ENCODE results near the gene TMEM242.
"Not testable (repeated sequence)": the region's sequence is repeated elsewhere in the genome, so short reads cannot be mapped to it uniquely, and the experiment has no call there.

TMEM242 gene

DNA sequence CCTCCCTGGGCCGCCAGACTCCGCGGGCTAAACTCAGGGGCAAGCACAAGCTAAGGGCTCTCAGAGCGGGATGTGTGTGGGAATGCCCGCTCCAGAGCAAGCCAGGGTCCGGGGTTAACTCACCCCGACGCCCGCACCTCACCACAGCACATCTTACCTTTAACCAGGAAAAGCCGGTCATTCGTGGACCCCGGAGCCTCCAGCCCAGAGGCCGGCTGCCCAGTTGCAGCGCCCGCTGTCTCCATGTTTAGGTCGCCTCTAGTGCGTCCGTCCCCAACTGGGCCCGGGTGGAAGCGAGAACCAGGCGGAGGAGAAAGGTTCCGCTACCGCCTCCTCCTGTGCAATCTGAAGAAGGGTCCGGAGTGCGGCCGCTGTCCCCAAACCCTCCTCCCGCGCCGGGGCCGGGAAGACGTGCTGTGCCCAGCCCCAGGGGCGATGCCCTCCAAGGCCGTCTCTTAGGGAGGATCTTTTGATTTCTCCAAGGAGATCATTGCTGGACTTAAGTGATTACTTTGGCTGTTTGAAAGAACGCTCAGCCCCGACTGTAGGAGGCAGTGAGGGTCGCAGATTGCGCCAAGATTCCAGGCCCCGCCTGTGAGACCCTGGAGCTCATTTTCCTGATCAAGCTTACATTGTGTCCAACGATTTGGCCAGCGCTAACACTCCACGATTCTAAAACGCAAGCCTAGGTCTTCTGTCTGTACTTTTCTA is at the start of gene TMEM242:
TSS of gene TMEM242 (minus strand) at position 265 of the 711 bp plus-strand sequence. CDS start at position 245, 20 bp downstream.
- peak; percentile 89 for DNase-seq (ENCODE audit: low spot score)

DNA sequence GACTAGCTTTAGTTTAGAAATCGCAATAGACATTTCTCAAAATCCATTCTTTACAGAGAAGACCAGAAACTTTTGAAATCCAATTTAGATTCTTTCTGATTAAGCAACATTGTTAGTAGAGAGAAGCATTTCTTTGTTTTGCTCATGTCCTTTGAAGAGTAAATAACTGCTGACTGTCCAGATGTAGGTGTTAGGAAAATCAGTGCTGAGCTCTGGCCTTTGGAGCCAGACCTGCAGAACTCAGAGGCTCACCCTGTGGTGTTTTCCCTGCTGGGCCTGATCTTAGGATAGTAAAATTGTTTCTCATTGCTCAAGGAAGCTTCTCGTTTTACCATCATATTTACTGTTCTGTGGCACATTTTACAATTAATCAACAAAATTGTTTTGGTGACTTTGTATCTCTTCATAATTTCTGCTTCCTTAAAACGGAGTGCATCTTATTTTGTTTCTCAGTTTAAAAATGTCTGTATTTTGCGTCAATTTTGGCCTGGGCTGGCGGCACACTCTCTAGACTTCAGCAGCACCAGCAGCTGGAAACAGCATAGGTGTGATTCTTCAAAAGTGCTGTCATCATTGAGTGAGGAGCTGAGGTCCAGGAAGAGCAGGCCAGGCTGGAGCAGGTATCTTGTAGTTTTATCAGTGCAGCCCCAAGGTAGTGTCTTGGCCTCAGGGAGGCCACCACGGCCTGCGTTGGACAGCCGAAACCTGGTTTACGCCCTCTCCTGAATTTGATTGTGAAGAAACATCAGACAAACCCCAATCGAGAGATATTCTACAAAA is 49.4 kb upstream of the TMEM242 start:
- no peak for DNase-seq (ENCODE audit: low spot score)

DNA sequence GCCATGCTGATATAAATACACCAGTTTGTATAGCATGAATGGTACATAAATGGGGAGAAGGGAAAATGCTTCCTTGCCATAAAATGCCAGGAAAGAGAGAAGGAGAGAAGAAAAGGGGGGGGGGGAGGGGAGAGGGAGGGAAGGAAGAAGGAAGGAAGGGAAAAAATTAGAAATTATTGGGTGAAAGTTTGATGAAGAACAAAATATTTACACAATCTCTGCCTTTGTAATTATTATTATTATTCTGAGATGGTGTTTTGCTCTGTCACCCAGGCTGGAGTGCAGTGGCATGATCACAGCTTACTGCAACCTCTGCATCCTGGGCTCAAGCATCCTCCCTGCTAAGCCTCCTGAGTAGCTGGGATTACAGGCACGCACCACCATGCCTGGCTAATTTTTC is 47.4 kb upstream of the TMEM242 start:
- no peak for DNase-seq (ENCODE audit: low spot score)

DNA sequence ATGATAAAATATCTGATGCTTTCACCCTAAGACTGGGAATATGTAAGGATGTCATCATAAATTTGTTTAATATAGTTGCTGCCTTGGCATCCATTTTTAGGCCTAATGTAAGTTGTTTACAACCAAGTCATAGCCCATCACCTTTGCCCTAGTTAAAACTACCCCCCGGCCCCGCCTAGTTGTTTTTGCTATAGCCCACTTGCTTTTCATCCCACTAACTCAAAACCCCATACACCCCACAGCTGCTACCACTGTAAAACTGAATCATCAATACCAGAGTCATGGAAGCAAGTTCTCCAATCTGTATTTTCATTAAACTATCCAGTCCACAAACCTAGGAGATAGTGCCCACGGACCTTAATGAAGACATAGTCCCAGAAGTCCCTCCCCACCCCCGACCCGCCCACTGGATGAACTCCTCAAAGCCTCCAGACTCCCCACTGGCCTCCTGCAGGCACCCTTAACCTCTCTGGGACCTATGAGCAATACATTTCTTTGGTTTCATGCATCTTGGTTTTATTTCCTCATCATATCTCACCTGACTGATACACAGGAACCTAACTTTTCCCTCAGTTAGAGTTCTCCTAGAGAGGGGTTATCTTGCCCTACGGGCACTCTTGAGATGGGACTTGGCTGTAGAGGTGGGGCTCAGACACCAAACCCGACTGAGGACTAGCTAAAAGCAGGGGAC is 45.2 kb upstream of the TMEM242 start:
- DNase-seq (ENCODE audit: low spot score), result no peak

DNA sequence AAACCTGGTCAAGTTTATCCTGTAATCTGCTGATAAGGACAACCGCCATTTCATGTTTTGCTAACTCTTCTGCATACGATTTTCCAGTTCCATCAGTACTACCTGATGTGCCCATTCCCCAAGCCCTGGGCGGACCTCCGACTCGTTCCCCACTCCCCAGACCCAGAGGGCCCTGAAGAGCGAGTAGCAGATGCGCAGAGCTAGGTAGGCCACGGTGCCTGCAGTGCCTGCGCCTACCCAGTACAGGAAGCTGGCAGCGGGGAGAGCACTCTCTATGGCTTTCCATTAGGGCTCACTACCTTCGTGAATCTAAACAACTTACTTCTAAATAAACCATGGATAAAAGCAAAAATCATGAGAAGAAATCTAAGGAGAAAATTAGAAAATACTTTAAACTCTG is 43.3 kb upstream of the TMEM242 start:
- DNase-seq (ENCODE audit: low spot score), result no peak

DNA sequence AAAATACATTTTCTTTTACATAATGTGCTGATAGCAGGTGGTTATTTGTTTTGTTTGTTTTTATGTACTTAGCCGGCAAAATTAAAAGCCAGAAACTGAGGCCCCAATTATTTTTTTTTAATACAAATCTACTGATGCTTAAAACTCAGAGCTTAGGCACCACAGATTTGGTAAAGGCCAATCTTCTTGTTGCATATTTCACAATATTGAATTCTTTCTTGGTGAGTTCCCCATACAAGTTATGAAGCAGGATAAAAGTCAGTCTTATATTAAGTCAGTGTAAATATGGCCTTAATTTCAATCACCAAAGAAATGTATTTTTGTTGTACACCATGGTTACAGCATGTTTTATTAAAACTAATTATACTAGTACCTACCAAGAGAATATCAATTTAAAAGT is 41.4 kb upstream of the TMEM242 start:
- DNase-seq (ENCODE audit: low spot score), result no peak

DNA sequence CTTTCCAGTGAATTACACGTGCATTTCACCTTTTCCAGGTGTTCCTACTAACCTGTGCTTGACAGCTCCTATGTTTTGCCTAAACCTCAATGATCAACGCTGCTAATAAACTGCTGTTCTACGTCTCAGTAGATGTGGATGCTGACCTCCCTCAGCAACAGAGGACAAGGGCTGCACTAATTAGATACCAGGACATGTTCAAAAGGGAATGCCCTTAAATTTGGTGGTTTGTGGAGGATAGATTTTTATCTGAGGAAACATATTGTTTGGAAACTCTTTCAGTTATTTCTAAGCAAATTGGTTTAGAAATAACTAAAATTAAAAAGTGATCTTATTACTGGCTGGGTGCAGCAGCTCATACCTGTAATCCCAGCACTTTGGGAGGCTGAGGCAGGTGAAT is 38.6 kb upstream of the TMEM242 start:
- no peak for DNase-seq (ENCODE audit: low spot score)

DNA sequence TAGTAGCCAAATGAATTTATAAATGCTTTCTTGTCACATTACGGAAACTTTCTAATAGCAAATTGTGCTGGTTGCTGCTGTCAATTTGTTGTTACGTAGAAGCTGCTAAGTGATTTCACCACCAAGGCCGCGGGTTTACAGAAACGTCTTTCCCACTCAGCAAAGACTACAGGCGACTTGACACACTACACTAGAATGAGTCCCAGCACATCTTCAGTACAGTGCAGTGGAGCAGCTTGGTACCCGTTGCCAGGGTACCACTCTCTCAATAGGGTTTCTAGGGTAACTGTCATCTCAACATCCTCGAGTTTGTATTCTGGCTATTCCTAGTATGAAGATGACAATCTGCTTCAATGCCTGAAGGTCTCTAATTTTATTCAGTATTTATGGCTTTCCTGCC is 35.0 kb upstream of the TMEM242 start:
- no peak for DNase-seq (ENCODE audit: low spot score)

DNA sequence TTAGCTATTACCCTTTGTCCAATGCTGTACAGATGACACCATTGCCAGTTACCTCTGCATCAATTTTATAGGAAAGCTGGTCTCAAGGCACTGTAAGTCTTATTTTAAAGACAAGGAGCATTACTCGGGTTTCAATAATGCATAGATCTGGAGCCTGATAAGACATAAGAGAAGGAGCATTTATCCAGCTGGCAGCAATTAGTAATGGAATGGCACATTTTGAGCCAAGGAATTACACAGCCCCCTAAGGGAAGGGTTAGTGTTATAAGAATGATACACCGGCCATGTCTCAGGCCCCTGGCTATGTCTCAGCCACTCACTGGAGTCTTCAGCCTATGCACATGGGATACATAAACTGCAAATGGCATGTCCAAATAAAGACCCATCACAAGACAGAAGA is 23.1 kb upstream of the TMEM242 start:
- DNase-seq (ENCODE audit: low spot score), result no peak

DNA sequence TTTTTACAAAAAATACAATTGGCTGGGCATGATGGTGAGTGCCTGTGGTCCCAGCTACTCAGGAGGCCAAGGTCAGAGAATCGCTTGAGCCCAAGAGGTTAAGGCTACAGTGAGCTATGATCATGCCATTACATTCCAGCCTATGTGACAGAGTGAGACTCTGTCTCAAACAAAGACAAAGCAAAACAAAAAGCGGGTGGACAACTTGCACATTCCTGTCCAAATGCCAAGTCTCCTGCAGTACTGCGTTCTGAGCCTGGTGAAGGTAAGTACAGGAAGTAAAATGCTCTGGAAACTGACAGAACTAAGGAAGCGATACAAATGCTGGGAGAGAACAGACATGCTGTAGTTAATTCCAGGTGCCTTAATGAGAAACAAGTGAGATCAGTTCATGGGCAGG is 20.4 kb upstream of the TMEM242 start:
- DNase-seq (ENCODE audit: low spot score), result no peak

DNA sequence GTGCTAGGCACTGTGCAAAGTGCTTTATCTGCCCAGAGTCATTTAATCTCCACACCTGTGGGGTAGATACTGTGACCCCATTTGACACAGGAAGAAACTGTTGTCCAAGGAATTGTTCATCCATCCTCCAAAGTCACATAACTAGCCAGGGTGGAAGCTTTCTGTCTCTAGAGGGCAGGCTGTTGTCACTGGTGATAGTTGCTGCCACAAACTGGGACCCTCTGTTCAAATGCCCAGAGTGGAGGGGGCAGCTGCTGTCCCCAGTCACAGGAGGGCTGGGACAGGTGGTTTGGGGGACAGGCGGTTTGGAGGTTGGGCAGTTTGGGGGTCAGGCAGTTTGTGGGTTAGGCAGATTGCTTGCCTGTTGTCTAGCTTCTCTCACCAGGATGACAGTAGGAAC is 16.1 kb upstream of the TMEM242 start:
- DNase-seq (ENCODE audit: low spot score), result no peak

DNA sequence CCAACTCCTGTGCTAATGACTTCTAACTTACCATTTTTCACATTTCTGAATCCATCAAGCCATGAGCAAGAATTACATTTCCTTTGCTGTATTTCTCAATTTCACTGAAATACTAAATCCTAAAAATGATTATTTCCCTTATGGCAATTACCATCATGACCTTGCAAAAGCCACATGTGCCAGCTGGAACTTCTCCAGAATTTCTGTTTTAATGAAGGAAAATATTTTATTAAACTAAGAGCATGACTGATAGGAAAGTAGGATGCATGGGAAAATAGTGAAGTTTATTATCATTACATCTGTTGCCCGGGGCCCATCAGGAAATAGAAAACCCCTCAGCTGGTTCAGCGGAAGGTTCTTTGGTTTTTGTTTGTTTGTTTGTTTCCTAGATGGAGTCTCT is 14.4 kb upstream of the TMEM242 start:
- no peak for DNase-seq (ENCODE audit: low spot score)

DNA sequence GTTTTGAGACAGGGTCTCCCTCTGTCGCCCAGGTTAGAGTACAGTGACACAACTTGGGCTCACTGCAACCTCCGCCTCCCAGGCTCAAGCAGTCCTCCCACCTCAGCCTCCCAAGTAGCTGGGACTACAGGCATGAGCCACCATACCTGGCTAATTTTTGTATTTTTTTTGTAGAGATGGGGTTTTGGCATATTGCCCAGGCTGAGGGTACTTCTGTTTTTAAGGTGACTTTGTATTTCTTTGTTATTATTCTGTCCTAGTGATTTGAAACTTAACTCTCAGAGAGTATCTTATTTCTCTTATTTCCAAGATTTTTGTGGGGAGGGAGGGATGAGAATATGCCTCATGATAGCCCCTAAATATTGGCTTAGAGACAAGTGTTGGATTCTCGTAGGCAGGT is 14.0 kb upstream of the TMEM242 start:
- not testable (repeated sequence) for DNase-seq (ENCODE audit: low spot score)

DNA sequence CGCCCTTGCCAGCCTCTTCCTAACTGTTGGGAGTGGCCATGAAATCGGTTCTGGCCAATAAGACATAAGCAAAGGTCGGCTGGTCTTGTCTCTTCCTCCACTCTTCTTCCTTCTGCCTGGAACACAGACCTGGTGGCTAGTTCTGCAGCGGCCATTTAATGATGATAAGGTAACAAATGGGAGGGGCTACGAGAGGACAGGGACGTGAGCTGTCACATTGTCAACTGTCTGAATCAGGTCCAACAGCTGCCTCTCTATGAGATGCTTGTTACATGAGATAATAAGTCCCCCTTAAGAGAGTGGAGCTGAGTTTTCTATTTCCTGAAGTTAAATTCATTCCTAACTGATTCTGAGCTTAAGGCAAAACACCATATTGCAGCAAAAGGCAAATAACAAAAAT is 12.5 kb upstream of the TMEM242 start:
- DNase-seq (ENCODE audit: low spot score), result no peak

DNA sequence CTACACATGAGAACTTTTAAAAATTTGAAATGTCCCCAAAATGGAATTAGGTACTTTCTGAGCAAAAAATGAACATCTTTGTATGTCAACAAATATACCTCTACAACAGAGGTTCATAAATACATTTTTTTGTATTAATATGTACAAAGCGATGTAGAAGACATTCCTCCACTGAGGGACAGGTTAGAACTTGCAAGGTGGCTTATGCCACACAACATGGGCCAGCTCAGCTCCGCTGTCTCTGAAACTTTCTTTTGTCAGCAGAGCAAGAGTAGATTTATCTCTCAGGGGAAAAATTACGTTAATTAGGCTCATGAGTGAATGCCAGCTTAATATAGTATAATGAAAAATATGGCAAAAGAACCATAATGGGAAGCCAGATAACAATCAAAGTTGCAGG is 10.6 kb upstream of the TMEM242 start:
- DNase-seq (ENCODE audit: low spot score), result no peak

DNA sequence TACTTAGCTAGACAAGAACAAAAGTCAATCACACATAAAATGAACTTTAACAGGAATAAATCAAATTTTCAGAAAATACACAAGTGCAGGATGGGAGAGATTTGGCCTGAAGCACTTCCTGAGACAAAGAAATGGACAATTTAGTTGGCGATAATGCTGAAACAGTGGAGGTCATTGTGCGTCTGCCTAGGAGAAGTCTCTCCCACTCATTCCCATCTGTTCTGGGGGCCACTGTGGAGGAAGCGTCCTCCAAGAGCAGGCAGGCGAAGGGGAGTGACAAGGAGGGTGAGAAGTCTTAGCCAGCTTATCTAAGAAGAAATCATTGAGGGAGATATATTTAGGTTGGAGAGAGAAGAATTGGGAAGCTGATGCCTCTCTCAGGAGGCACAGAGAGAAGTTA is 10.2 kb upstream of the TMEM242 start:
- no peak for DNase-seq (ENCODE audit: low spot score)

DNA sequence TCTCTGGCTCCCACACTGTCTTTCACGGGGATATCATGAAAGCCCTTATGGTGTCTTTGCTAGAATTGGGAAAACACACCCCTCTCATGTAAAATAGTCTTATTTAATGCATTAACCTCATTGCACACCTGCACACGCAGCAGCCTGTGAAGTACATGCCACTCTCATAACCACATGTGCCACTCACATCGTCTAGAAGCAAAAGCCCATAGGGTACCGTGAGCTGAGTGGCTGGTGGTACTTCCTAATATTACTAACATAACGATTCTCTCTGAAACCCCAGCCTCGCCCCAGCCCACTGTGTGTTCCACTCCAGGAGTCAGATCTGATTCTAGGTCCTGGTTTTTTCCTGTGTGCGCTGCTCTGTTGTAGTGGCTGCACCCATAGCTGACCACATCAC is 9.5 kb upstream of the TMEM242 start:
- DNase-seq (ENCODE audit: low spot score), result no peak

DNA sequence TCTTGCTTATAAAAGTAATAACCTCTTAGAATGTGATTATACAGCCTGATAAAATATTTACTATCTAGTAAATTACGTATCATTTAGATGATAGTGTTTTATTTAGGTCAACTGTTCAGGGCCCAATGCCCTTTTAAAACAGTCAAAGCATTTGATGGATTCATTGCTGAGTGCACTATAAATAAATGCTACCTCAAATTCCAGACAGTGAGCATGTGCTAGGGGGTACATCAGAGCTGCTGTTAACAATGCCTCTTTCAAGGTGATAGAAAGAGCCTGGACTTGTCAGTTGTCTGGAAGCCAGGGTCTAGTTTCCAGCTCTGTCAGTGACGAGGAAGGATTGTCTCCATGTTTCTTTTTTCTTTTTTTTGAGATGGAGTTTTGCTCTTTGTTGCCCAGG is 7.5 kb upstream of the TMEM242 start:
- DNase-seq (ENCODE audit: low spot score), result no peak

DNA sequence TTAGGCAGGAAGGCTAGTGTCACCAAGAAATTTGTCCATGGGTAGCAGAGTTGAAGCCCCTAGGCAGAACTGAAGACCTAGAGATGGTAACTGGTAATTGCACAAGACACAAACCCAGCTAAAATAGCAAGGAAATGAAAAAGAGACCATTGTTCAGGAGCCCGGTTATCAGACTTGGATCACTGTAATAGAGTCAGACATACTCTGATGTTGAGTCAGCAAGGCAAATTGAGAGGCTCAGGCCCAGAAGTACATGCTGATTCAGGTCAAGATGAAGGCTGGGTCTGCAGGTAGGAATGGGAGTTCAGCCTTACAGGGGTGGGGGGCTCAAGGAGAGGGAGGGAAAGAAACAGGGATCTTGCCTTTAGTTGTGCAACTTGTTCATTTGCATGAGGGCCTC is 6.5 kb upstream of the TMEM242 start:
- DNase-seq (ENCODE audit: low spot score), result no peak

DNA sequence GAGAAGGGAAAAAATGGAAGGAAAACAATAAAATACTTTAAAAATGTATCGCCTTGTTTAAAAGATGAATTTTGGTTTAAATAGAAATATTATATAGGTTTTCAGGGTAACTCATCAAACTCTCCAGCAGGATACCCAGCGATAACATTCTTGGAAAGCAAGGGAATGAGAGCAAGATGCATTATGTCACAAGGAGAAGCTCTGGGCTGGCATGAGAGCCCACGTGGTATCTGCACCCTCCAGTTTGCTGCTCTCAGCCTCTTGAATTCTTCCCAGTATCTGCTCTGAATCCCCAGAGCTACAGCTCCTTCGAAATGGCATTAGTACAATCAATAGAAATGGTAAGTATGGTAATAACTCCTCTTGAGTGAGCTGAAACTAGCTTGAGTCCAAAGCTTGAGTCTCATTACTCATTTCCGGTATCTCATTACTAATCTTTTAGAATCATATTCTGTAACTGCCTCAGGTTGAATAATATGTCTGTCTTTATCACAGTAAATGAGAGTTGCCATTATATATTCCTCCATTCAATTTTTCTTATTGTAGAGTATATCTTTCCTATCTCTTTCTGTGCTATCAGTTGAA is 4.9 kb upstream of the TMEM242 start:
- DNase-seq (ENCODE audit: low spot score), result no peak

DNA sequence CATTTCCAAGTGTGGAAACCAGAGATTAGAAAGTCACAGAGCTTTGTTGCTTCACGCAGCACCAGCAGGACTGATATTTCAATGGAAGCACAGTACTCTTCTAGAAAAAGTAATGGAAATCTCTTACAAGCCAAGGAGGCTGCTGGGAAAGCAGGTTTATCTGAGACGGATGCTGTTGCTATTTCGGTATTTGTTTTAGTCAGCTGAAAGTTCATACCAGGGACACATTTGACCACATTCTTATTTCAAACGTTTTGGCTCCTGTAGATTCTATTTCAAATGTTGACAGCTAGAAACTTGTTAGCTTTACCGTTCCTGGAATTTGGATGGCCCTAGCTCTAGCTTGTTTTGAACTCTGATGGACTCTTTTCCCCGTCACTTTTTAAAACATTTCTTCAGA is 3.7 kb upstream of the TMEM242 start:
- DNase-seq (ENCODE audit: low spot score), result no peak

DNA sequence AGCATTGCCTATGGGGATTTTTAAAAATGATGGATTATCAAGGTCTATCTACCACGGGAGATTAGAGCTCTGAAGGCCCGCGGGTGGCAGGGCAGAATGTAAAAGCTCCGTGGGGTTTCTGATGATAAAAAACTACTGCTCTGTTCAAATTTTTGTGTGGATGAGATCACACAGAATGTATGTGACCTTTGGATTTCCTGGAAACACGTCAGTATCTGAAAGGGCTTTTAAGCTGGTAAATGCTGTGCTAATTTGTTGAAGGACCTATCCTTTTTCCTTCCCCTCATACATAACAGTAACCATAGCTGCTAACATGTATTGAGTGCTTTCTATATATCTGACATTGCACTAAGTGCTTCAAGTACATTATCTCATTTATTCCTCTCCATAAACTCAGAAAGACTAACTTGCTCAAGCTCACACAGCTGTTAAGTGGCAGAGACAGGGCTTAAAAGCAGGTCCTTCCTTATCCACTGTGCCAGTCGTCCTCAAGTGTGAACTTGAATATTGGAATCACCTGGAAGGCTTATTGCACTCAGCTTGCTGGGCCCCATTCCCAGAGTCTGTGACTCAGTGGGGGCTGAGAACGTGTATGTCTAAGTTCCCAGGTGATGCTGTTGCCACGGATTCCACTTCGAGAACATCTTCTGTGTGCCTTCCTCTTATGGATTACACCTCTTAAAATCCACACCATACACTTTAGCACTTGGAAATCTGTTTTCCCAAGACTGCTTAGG is 1.9 kb upstream of the TMEM242 start:
- no peak for DNase-seq (ENCODE audit: low spot score)
